ENCODE results near the gene DUSP9. TPM values are rescaled to one million over a fixed set of nuclear protein-coding genes. Genes with fewer than 3 reads are reported as not detected.

The DUSP9 gene
- total RNA-seq, 1 experiment from 2014 or later = 2.4 TPM

- no peak overlapping the region for H2AK5ac ChIP-seq (ENCODE audit: insufficient read length, low read length)
- Mint-ChIP-seq H3K9me3 (peaks cover 59 to 71% of the 10 kb centered on the region in 2 experiments), H3K4me3 (no peak overlapping the region), H3K27me3 (ENCODE audit: low read depth) (peaks cover 30% of the 10 kb centered on the region), H3K27ac (no peak overlapping the region), H3K36me3 (ENCODE audit: insufficient read depth in 1 of 3, low read depth in 3 of 3) (peaks cover 0 to 7% (median 0%) of the 10 kb centered on the region in 3 experiments; a peak in 3 of 7 replicates), H3K4me1 (no peaks in the 10 kb centered on the region)
- no peak overlapping the region for H2BK5ac ChIP-seq (ENCODE audit: insufficient read length, low read length)
- H2BK20ac ChIP-seq (ENCODE audit: low read depth, low read length, poor library complexity, severe bottlenecking) = no peak overlapping the region
- H3K79me1 ChIP-seq (ENCODE audit: insufficient read depth, low read depth, low read length, poor library complexity, severe bottlenecking) = no peaks in the 10 kb centered on the region
- H3K27ac ChIP-seq (ENCODE audit: insufficient read length, low read depth, low read length) = no peak overlapping the region
- no peak overlapping the region for H3K23ac ChIP-seq (ENCODE audit: insufficient read length, low read depth, low read length)
- H3K14ac ChIP-seq (ENCODE audit: insufficient read depth, low read length) = no peak overlapping the region
- WGBS (ENCODE audit: extremely low coverage, insufficient read length, low lambda C conversion rate) = no CpG with 5 or more reads among the region's 17 CpGs
- no peak overlapping the region for H4K8ac ChIP-seq (replicated peaks; ENCODE audit: insufficient read length, low read depth, low read length)
- no peak overlapping the region for H3T11ph ChIP-seq (ENCODE audit: low read length)
- peaks cover 16% of the 10 kb centered on the region for H3K9me3 ChIP-seq (ENCODE audit: control insufficient read depth, low read depth, low read length)
- no peak for TF ChIP-seq CTCF (conservative IDR thresholded peaks at IDR 0.05)
- H3K4me1 ChIP-seq (ENCODE audit: insufficient read depth, low read length) = no peaks in the 10 kb centered on the region
- no peak overlapping the region for H3K18ac ChIP-seq (ENCODE audit: insufficient read length, low read depth, low read length)
- H3K27me3 ChIP-seq (ENCODE audit: insufficient read depth, low read length) = no peaks in the 10 kb centered on the region
- no peak overlapping the region for H2BK15ac ChIP-seq (ENCODE audit: low read depth, low read length)
- H4K91ac ChIP-seq (ENCODE audit: insufficient read length, low read depth, low read length) = no peak overlapping the region
- H3K4me2 ChIP-seq (ENCODE audit: insufficient read depth, insufficient read length, low read length) = no peak overlapping the region
- no peak overlapping the region for H3K9ac ChIP-seq (ENCODE audit: extremely low read depth, insufficient read length, low read length)
- no peak overlapping the region for H4K5ac ChIP-seq (ENCODE audit: insufficient read length, low read depth, low read length)
- H3K79me2 ChIP-seq (ENCODE audit: insufficient read depth, low read length) = no peaks in the 10 kb centered on the region
- no peak overlapping the region for H3K4ac ChIP-seq (ENCODE audit: low read depth, low read length)
- H2BK120ac ChIP-seq (ENCODE audit: low read depth, low read length, poor library complexity, severe bottlenecking) = no peak overlapping the region
- DNase-seq = no peak
- H2AFZ ChIP-seq (ENCODE audit: low read length) = no peak overlapping the region
- H3K23me2 ChIP-seq (ENCODE audit: insufficient read length, low read depth, low read length, poor library complexity, severe bottlenecking) = no peaks in the 10 kb centered on the region
- no peak overlapping the region for H3K56ac ChIP-seq (ENCODE audit: insufficient read length, low read depth, low read length)
- no peak overlapping the region for H2BK12ac ChIP-seq (ENCODE audit: insufficient read length, low read depth, low read length)
- H4K20me1 ChIP-seq (ENCODE audit: control insufficient read depth, insufficient read depth, insufficient read length) = no peaks in the 10 kb centered on the region
Observed at GRCh38 chrX:153622661-153623309, 24.2 kb upstream of the DUSP9 start.
